Loucy (cell line): ENCODE data around the gene SERPINB1.

ENCODE experiments used
- EZH2phosphoT487 ChIP-seq: fragments of 200-600 bp; IDR thresholded peaks from 2 replicates; pipeline ENCODE4 v1.6.1; 2018; ENCODE audit warnings: antibody characterized with exemption, mild to moderate bottlenecking, moderate library complexity, borderline replicate concordance
- TF ChIP-seq, protein P1 (sequence below): fragments of 200-600 bp; sonication (generic); conservative IDR thresholded peaks from 2 replicates; pipeline ENCODE4 v1.5.1; 2014; ENCODE audit warnings: mild to moderate bottlenecking, antibody characterized with exemption, low read length

GRCh38 chr6:2850538-2851113, 9.0 kb upstream of the SERPINB1 start:
- TF ChIP-seq, protein P1, sequence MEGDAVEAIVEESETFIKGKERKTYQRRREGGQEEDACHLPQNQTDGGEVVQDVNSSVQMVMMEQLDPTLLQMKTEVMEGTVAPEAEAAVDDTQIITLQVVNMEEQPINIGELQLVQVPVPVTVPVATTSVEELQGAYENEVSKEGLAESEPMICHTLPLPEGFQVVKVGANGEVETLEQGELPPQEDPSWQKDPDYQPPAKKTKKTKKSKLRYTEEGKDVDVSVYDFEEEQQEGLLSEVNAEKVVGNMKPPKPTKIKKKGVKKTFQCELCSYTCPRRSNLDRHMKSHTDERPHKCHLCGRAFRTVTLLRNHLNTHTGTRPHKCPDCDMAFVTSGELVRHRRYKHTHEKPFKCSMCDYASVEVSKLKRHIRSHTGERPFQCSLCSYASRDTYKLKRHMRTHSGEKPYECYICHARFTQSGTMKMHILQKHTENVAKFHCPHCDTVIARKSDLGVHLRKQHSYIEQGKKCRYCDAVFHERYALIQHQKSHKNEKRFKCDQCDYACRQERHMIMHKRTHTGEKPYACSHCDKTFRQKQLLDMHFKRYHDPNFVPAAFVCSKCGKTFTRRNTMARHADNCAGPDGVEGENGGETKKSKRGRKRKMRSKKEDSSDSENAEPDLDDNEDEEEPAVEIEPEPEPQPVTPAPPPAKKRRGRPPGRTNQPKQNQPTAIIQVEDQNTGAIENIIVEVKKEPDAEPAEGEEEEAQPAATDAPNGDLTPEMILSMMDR = no peak
- TF ChIP-seq EZH2phosphoT487 = no peak
